HL-60 (cell line): ENCODE data around the gene ADAM15.

Experiments used
- CTCF ChIP-seq: IDR thresholded peaks from one replicate; pipeline ENCODE4 v1.5.1; 2011; ENCODE audit warnings: low read length, control low read depth, inconsistent platforms; ENCODE audit not compliant: insufficient read depth
- POLR2AphosphoS5 ChIP-seq: IDR thresholded peaks from 2 replicates; pipeline ENCODE4 v1.6.1; 2012; ENCODE audit warnings: low read depth
- REST ChIP-seq: IDR thresholded peaks from 2 replicates; pipeline ENCODE4 v1.6.1; 2012; ENCODE audit warnings: low read depth; ENCODE audit not compliant: insufficient replicate concordance

DNA sequence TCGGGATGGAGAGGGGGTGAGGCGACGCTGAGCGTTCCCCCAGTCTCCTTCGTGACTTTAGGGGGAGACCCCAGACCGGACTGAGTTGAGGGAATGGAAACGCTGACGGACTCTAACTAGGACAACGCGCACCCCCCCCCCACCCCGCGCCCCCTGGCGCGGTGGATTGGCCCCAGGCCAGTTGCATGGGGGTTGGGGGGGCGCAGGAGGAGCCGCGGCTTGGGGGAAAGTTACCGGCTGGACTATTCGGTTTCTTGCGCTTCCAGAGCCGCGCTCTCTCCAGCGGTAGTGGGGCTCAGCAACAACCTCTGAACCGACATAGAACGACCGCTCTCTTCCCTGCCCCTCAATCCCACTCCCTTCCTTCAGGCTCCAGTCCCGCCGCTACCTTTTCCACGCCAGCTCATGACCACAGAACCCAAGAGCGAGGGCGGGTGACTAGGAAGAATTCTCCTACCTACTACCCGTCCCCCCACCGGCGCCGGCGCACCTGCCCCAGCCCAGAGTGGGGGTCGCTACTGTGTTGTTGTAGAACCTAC is 47.8 kb upstream of the ADAM15 start:
- TF ChIP-seq CTCF, result no peak
- no peak for TF ChIP-seq REST
- no peak for TF ChIP-seq POLR2AphosphoS5
